Measurements from ENCODE around the gene BNIP1.
A peak's percentile ranks its signal among the peaks of the same experiment; 100 is the strongest.

The BNIP1 gene

GRCh38 chr5:173140769-173141168 lies 3.6 kb upstream of the BNIP1 start:
- peaks cover 5% of the 10 kb centered on the region for H3K79me1 ChIP-seq (replicated peaks; ENCODE audit: low read length, poor library complexity, severe bottlenecking)
- no peak overlapping the region for H2AFZ ChIP-seq (ENCODE audit: low read depth, low read length)
- H3K36me3 ChIP-seq (ENCODE audit: control insufficient read depth in 1 of 2, insufficient read depth in 2 of 2, low read depth in 1 of 2, low read length in 2 of 2) = peaks cover 0 to 38% of the 10 kb centered on the region in 2 experiments
- H2BK12ac ChIP-seq (ENCODE audit: low read length in 2 of 2) = no peak overlapping the region
- H3K9ac ChIP-seq (ENCODE audit: low read length) = no peak overlapping the region
- no peak overlapping the region for H3K27ac ChIP-seq (ENCODE audit: low read length, poor library complexity, severe bottlenecking)
- no peak overlapping the region for H3K14ac ChIP-seq (ENCODE audit: low read length in 2 of 2)
- 94% methylated on average over 4 of the region's 4 CpGs for WGBS
- H3K18ac ChIP-seq (ENCODE audit: low read depth in 1 of 2, low read length in 2 of 2) = no peak overlapping the region
- peaks cover 2% of the 10 kb centered on the region for H3K4me1 ChIP-seq (ENCODE audit: control insufficient read depth, insufficient read depth, low read depth, low read length)
- no peak overlapping the region for H2AK5ac ChIP-seq (ENCODE audit: low read length, severe bottlenecking)
- DNase-seq = no peak
- H3K4me3 ChIP-seq (ENCODE audit: insufficient read depth in 1 of 2, low read depth in 1 of 2, low read length in 2 of 2) = no peak overlapping the region
- H3K9me3 ChIP-seq (ENCODE audit: control insufficient read depth, low read length) = no peaks in the 10 kb centered on the region
- H3K27me3 ChIP-seq (ENCODE audit: control insufficient read depth in 1 of 2, insufficient read depth in 1 of 2, low read length in 2 of 2) = no peaks in the 10 kb centered on the region
- H2BK5ac ChIP-seq (ENCODE audit: low read depth, low read length, poor library complexity, severe bottlenecking) = no peak overlapping the region
- no peak overlapping the region for H4K8ac ChIP-seq (ENCODE audit: low read length)
- no peak overlapping the region for H2BK120ac ChIP-seq (ENCODE audit: low read depth, low read length)
- no peak overlapping the region for H2BK15ac ChIP-seq (ENCODE audit: low read depth, poor library complexity, severe bottlenecking)
- no peak overlapping the region for H4K91ac ChIP-seq (ENCODE audit: low read length)
- no peak overlapping the region for H3K4ac ChIP-seq (ENCODE audit: low read depth in 1 of 2, low read length in 2 of 2)
- H3K23ac ChIP-seq (ENCODE audit: low read length in 2 of 2) = no peak overlapping the region
- H3K4me2 ChIP-seq (ENCODE audit: low read length, poor library complexity, severe bottlenecking) = no peak overlapping the region

GRCh38 chr5:173143567-173143966 lies 764 bp upstream of the BNIP1 start:
- no peak overlapping the region for H3K23ac ChIP-seq (ENCODE audit: low read length in 2 of 2)
- no peak overlapping the region for H2BK120ac ChIP-seq (ENCODE audit: low read depth, low read length)
- H3K36me3 ChIP-seq (ENCODE audit: control insufficient read depth in 1 of 2, insufficient read depth in 2 of 2, low read depth in 1 of 2, low read length in 2 of 2) = peaks cover 5 to 27% of the 10 kb centered on the region in 2 experiments
- peak overlapping the region; percentile 98 for H3K9ac ChIP-seq (ENCODE audit: low read length)
- peak overlapping the region in 1 of 2 experiments; percentile 1 for H2BK12ac ChIP-seq (ENCODE audit: low read length in 2 of 2)
- no peak overlapping the region for H2BK5ac ChIP-seq (ENCODE audit: low read depth, low read length, poor library complexity, severe bottlenecking)
- no peaks in the 10 kb centered on the region for H3K9me3 ChIP-seq (ENCODE audit: control insufficient read depth, low read length)
- H2AFZ ChIP-seq (ENCODE audit: low read depth, low read length) = no peak overlapping the region
- H3K4ac ChIP-seq (ENCODE audit: low read depth in 1 of 2, low read length in 2 of 2) = no peak overlapping the region
- H3K18ac ChIP-seq (ENCODE audit: low read depth in 1 of 2, low read length in 2 of 2) = no peak overlapping the region
- H3K4me2 ChIP-seq (ENCODE audit: low read length, poor library complexity, severe bottlenecking) = no peak overlapping the region
- H4K91ac ChIP-seq (ENCODE audit: low read length) = no peak overlapping the region
- H3K27me3 ChIP-seq (ENCODE audit: control insufficient read depth in 1 of 2, insufficient read depth in 1 of 2, low read length in 2 of 2) = no peaks in the 10 kb centered on the region
- DNase-seq = no peak
- WGBS = 93% methylated on average over 3 of the region's 8 CpGs
- peak overlapping the region; percentile 57 for H2AK5ac ChIP-seq (ENCODE audit: low read length, severe bottlenecking)
- no peak overlapping the region for H2BK15ac ChIP-seq (ENCODE audit: low read depth, poor library complexity, severe bottlenecking)
- peaks cover 2% of the 10 kb centered on the region for H3K4me1 ChIP-seq (ENCODE audit: control insufficient read depth, insufficient read depth, low read depth, low read length)
- H3K4me3 ChIP-seq (ENCODE audit: insufficient read depth in 1 of 2, low read depth in 1 of 2, low read length in 2 of 2) = no peak overlapping the region
- H3K27ac ChIP-seq (ENCODE audit: low read length, poor library complexity, severe bottlenecking) = no peak overlapping the region
- H3K79me1 ChIP-seq (replicated peaks; ENCODE audit: low read length, poor library complexity, severe bottlenecking) = peaks cover 13% of the 10 kb centered on the region
- H4K8ac ChIP-seq (ENCODE audit: low read length) = peak overlapping the region; percentile 91
- H3K14ac ChIP-seq (ENCODE audit: low read length in 2 of 2) = no peak overlapping the region

- DNase-seq = no peak
- Histone ChIP-seq H3K9me3 (ENCODE audit: control insufficient read depth, low read length) (no peaks in the 10 kb centered on the region), H2BK12ac (ENCODE audit: low read length in 2 of 2) (no peak overlapping the region), H3K27me3 (ENCODE audit: control insufficient read depth in 1 of 2, insufficient read depth in 1 of 2, low read length in 2 of 2) (no peaks in the 10 kb centered on the region), H3K4ac (ENCODE audit: low read depth in 1 of 2, low read length in 2 of 2) (no peak overlapping the region), H2AFZ (ENCODE audit: low read depth, low read length) (no peak overlapping the region), H3K4me3 (ENCODE audit: insufficient read depth in 1 of 2, low read depth in 1 of 2, low read length in 2 of 2) (no peak overlapping the region), H3K9ac (ENCODE audit: low read length) (no peak overlapping the region), H3K14ac (ENCODE audit: low read length in 2 of 2) (no peak overlapping the region), H2BK5ac (ENCODE audit: low read depth, low read length, poor library complexity, severe bottlenecking) (no peak overlapping the region), H3K36me3 (ENCODE audit: control insufficient read depth in 1 of 2, insufficient read depth in 2 of 2, low read depth in 1 of 2, low read length in 2 of 2) (peaks cover 19 to 42% of the 10 kb centered on the region in 2 experiments), H2AK5ac (ENCODE audit: low read length, severe bottlenecking) (no peak overlapping the region), H3K18ac (ENCODE audit: low read depth in 1 of 2, low read length in 2 of 2) (no peak overlapping the region), H2BK120ac (ENCODE audit: low read depth, low read length) (no peak overlapping the region), H3K4me1 (ENCODE audit: control insufficient read depth, insufficient read depth, low read depth, low read length) (peaks cover 2% of the 10 kb centered on the region), H4K8ac (ENCODE audit: low read length) (no peak overlapping the region), H3K27ac (ENCODE audit: low read length, poor library complexity, severe bottlenecking) (no peak overlapping the region), H3K79me1 (replicated peaks; ENCODE audit: low read length, poor library complexity, severe bottlenecking) (peaks cover 22% of the 10 kb centered on the region), H3K23ac (ENCODE audit: low read length in 2 of 2) (no peak overlapping the region), H3K4me2 (ENCODE audit: low read length, poor library complexity, severe bottlenecking) (no peak overlapping the region), H4K91ac (ENCODE audit: low read length) (no peak overlapping the region), H2BK15ac (ENCODE audit: low read depth, poor library complexity, severe bottlenecking) (no peak overlapping the region)
- WGBS = 96% methylated on average over 2 of the region's 2 CpGs
Observed at GRCh38 chr5:173148354-173148753, 4.0 kb downstream of the BNIP1 start.

- Histone ChIP-seq H3K36me3 (ENCODE audit: control insufficient read depth in 1 of 2, insufficient read depth in 2 of 2, low read depth in 1 of 2, low read length in 2 of 2) (peaks cover 40 to 68% of the 10 kb centered on the region in 2 experiments), H3K14ac (ENCODE audit: low read length in 2 of 2) (no peak overlapping the region), H2BK12ac (ENCODE audit: low read length in 2 of 2) (no peak overlapping the region), H3K9me3 (ENCODE audit: control insufficient read depth, low read length) (no peaks in the 10 kb centered on the region), H2BK5ac (ENCODE audit: low read depth, low read length, poor library complexity, severe bottlenecking) (no peak overlapping the region), H2AK5ac (ENCODE audit: low read length, severe bottlenecking) (no peak overlapping the region), H3K79me1 (replicated peaks; ENCODE audit: low read length, poor library complexity, severe bottlenecking) (peaks cover 19% of the 10 kb centered on the region), H3K9ac (ENCODE audit: low read length) (no peak overlapping the region), H3K23ac (ENCODE audit: low read length in 2 of 2) (no peak overlapping the region), H4K91ac (ENCODE audit: low read length) (no peak overlapping the region), H3K18ac (ENCODE audit: low read depth in 1 of 2, low read length in 2 of 2) (no peak overlapping the region), H3K4me1 (ENCODE audit: control insufficient read depth, insufficient read depth, low read depth, low read length) (no peaks in the 10 kb centered on the region), H3K27ac (ENCODE audit: low read length, poor library complexity, severe bottlenecking) (no peak overlapping the region), H2BK15ac (ENCODE audit: low read depth, poor library complexity, severe bottlenecking) (no peak overlapping the region), H2BK120ac (ENCODE audit: low read depth, low read length) (no peak overlapping the region), H3K27me3 (ENCODE audit: control insufficient read depth in 1 of 2, insufficient read depth in 1 of 2, low read length in 2 of 2) (no peaks in the 10 kb centered on the region), H3K4ac (ENCODE audit: low read depth in 1 of 2, low read length in 2 of 2) (no peak overlapping the region), H4K8ac (ENCODE audit: low read length) (no peak overlapping the region), H3K4me3 (ENCODE audit: insufficient read depth in 1 of 2, low read depth in 1 of 2, low read length in 2 of 2) (no peak overlapping the region), H3K4me2 (ENCODE audit: low read length, poor library complexity, severe bottlenecking) (no peak overlapping the region), H2AFZ (ENCODE audit: low read depth, low read length) (no peak overlapping the region)
- 89% methylated on average over 2 of the region's 5 CpGs for WGBS
- no peak for DNase-seq
Observed at GRCh38 chr5:173152547-173152946, 8.2 kb downstream of the BNIP1 start.
